Measurements from ENCODE around the gene SNX14.
"Not testable (repeated sequence)": the region's sequence is repeated elsewhere in the genome, so short reads cannot be mapped to it uniquely, and the experiment has no call there.

The SNX14 gene

GRCh38 chr6:85591207-85591606 is 2.5 kb downstream of the SNX14 start:
- no peak for DNase-seq (ENCODE audit: low spot score)

GRCh38 chr6:85585741-85586140 is 7.9 kb downstream of the SNX14 start:
- DNase-seq (ENCODE audit: low spot score), result no peak

GRCh38 chr6:85582832-85583231 is 10.8 kb downstream of the SNX14 start:
- DNase-seq (ENCODE audit: low spot score), result not testable (repeated sequence)

GRCh38 chr6:85581572-85581971 is 12.1 kb downstream of the SNX14 start:
- no peak for DNase-seq (ENCODE audit: low spot score)

- DNase-seq (ENCODE audit: low spot score), result no peak
Measured at GRCh38 chr6:85580878-85581267, 12.8 kb downstream of the SNX14 start.

- no peak for DNase-seq (ENCODE audit: low spot score)
Measured at GRCh38 chr6:85580118-85580877, 13.4 kb downstream of the SNX14 start.

GRCh38 chr6:85579581-85579980 is 14.1 kb downstream of the SNX14 start:
- DNase-seq (ENCODE audit: low spot score), result no peak

- no peak for DNase-seq (ENCODE audit: low spot score)
Measured at GRCh38 chr6:85576476-85576875, 17.2 kb downstream of the SNX14 start.

GRCh38 chr6:85574932-85575598 is 18.6 kb downstream of the SNX14 start:
- DNase-seq (ENCODE audit: low spot score), result no peak

- no peak for DNase-seq (ENCODE audit: low spot score)
Measured at GRCh38 chr6:85569323-85569722, 24.3 kb downstream of the SNX14 start.

GRCh38 chr6:85568411-85568810 is 25.2 kb downstream of the SNX14 start:
- no peak for DNase-seq (ENCODE audit: low spot score)

GRCh38 chr6:85565736-85566135 is 27.9 kb downstream of the SNX14 start:
- no peak for DNase-seq (ENCODE audit: low spot score)

- not testable (repeated sequence) for DNase-seq (ENCODE audit: low spot score)
Measured at GRCh38 chr6:85564223-85564622, 29.4 kb downstream of the SNX14 start.

GRCh38 chr6:85561750-85562357 is 31.8 kb downstream of the SNX14 start:
- DNase-seq (ENCODE audit: low spot score), result no peak

- no peak for DNase-seq (ENCODE audit: low spot score)
Measured at GRCh38 chr6:85556992-85557668, 36.5 kb downstream of the SNX14 start.

GRCh38 chr6:85552652-85553051 is 41.0 kb downstream of the SNX14 start:
- DNase-seq (ENCODE audit: low spot score), result no peak

- peak; percentile 6 for DNase-seq (ENCODE audit: low spot score)
Measured at GRCh38 chr6:85551264-85551663, 42.4 kb downstream of the SNX14 start.

- no peak for DNase-seq (ENCODE audit: low spot score)
Measured at GRCh38 chr6:85547719-85548118, 45.9 kb downstream of the SNX14 start.

GRCh38 chr6:85544776-85545175 is 48.9 kb downstream of the SNX14 start:
- DNase-seq (ENCODE audit: low spot score), result no peak

GRCh38 chr6:85537055-85537494 is 56.6 kb downstream of the SNX14 start:
- DNase-seq (ENCODE audit: low spot score), result peak; percentile 58

- DNase-seq (ENCODE audit: low spot score), result not testable (repeated sequence)
Measured at GRCh38 chr6:85524281-85524680, 69.4 kb downstream of the SNX14 start.

GRCh38 chr6:85516168-85516567 is 77.5 kb downstream of the SNX14 start:
- DNase-seq (ENCODE audit: low spot score), result no peak
